ENCODE measurements around the gene RAB3IP.

GRCh38 chr12:69755302-69755701, 16.6 kb downstream of the RAB3IP start:
- TF ChIP-seq CTCF (IDR thresholded peaks at IDR 0.05), result no peak
- TF ChIP-seq POLR2A (IDR thresholded peaks at IDR 0.05), result no peak
- no peak for TF ChIP-seq EP300 (IDR thresholded peaks at IDR 0.05)
